ENCODE data around the gene TBCEL. TPM values are rescaled to one million over a fixed set of nuclear protein-coding genes. Genes with fewer than 3 reads are reported as not detected.

The TBCEL gene
- total RNA-seq, 1 experiment from 2014 or later: 11.6 TPM

GRCh38 chr11:121082219-121082618 is 58.3 kb downstream of the TBCEL start:
- CTCF ChIA-PET: no interaction called here
- Histone ChIP-seq H3K27ac (no peak overlapping the region), H3F3A (ENCODE audit: insufficient read depth, low read depth) (no peaks in the 10 kb centered on the region), H3K9me3 (ENCODE audit: insufficient read depth, low read depth) (no peaks in the 10 kb centered on the region), H4K20me1 (ENCODE audit: insufficient read depth) (no peaks in the 10 kb centered on the region; the same call in 1 of the 2 replicates), H3K4me1 (replicated peaks; ENCODE audit: insufficient read depth) (no peaks in the 10 kb centered on the region), H3K27me3 (ENCODE audit: insufficient read depth, low read depth) (no peaks in the 10 kb centered on the region), H3K79me2 (ENCODE audit: low read depth) (no peaks in the 10 kb centered on the region), H3K36me3 (ENCODE audit: low read depth) (no peaks in the 10 kb centered on the region), H3K4me3 (no peak overlapping the region), H3K9me2 (ENCODE audit: insufficient read depth) (no peaks in the 10 kb centered on the region), H2AFZ (no peak overlapping the region), H3K4me2 (no peak overlapping the region)
- POLR2A ChIA-PET (ENCODE audit: unreplicated experiment): no interaction called here
- DNase-seq: no peak
- BruUV-seq (replicated peaks): no TSS peak
- no peak for TF ChIP-seq EZH2 (IDR thresholded peaks at IDR 0.05; ENCODE audit: low read depth)
- no peak for TF ChIP-seq CTCF (conservative IDR thresholded peaks at IDR 0.05)
- intact Hi-C loops (cut with micrococcal nuclease; ENCODE audit: unreplicated experiment): no loop called here

GRCh38 chr11:121082670-121083069 is 58.8 kb downstream of the TBCEL start:
- no TSS peak for BruUV-seq (replicated peaks)

GRCh38 chr11:121086866-121087265 is 63.0 kb downstream of the TBCEL start:
- no TSS peak for BruUV-seq (replicated peaks)
- ChIA-PET CTCF (no interaction called here), POLR2A (ENCODE audit: unreplicated experiment) (no interaction called here)

More at GRCh38 chr11:121082670-121083069, 58.8 kb downstream of the TBCEL start:
- H3K27ac ChIP-seq: no peak overlapping the region
- TF ChIP-seq CTCF (conservative IDR thresholded peaks at IDR 0.05): no peak
- no peak for TF ChIP-seq EZH2 (IDR thresholded peaks at IDR 0.05; ENCODE audit: low read depth)
- no peaks in the 10 kb centered on the region for H3K27me3 ChIP-seq (ENCODE audit: insufficient read depth, low read depth)
- H3K4me2 ChIP-seq: no peak overlapping the region
- no peaks in the 10 kb centered on the region for H3K9me3 ChIP-seq (ENCODE audit: insufficient read depth, low read depth)
- POLR2A ChIA-PET (ENCODE audit: unreplicated experiment): no interaction called here
- no peaks in the 10 kb centered on the region for H3K9me2 ChIP-seq (ENCODE audit: insufficient read depth)
- no peaks in the 10 kb centered on the region for H3K36me3 ChIP-seq (ENCODE audit: low read depth)
- H3K4me3 ChIP-seq: no peak overlapping the region
- no peak for DNase-seq
- no peaks in the 10 kb centered on the region; the same call in 1 of the 2 replicates for H4K20me1 ChIP-seq (ENCODE audit: insufficient read depth)
- intact Hi-C loops (cut with micrococcal nuclease; ENCODE audit: unreplicated experiment): no loop called here
- no peaks in the 10 kb centered on the region for H3K4me1 ChIP-seq (replicated peaks; ENCODE audit: insufficient read depth)
- CTCF ChIA-PET: no interaction called here
- H3K79me2 ChIP-seq (ENCODE audit: low read depth): no peaks in the 10 kb centered on the region
- no peak overlapping the region for H2AFZ ChIP-seq
- H3F3A ChIP-seq (ENCODE audit: insufficient read depth, low read depth): no peaks in the 10 kb centered on the region

More at GRCh38 chr11:121086866-121087265, 63.0 kb downstream of the TBCEL start:
- Histone ChIP-seq H2AFZ (no peak overlapping the region), H3K4me2 (no peak overlapping the region), H3K9me2 (ENCODE audit: insufficient read depth) (no peaks in the 10 kb centered on the region), H3K9me3 (ENCODE audit: insufficient read depth, low read depth) (no peaks in the 10 kb centered on the region), H4K20me1 (ENCODE audit: insufficient read depth) (no peaks in the 10 kb centered on the region; the same call in 1 of the 2 replicates), H3K36me3 (ENCODE audit: low read depth) (no peaks in the 10 kb centered on the region), H3K4me3 (no peak overlapping the region), H3F3A (ENCODE audit: insufficient read depth, low read depth) (no peaks in the 10 kb centered on the region; the same call in 1 of the 2 replicates), H3K27me3 (ENCODE audit: insufficient read depth, low read depth) (no peaks in the 10 kb centered on the region), H3K4me1 (replicated peaks; ENCODE audit: insufficient read depth) (no peaks in the 10 kb centered on the region), H3K79me2 (ENCODE audit: low read depth) (no peaks in the 10 kb centered on the region), H3K27ac (no peak overlapping the region)
- TF ChIP-seq EZH2 (IDR thresholded peaks at IDR 0.05; ENCODE audit: low read depth): no peak
- TF ChIP-seq CTCF (conservative IDR thresholded peaks at IDR 0.05): no peak
- intact Hi-C loops (cut with micrococcal nuclease; ENCODE audit: unreplicated experiment): no loop called here
- DNase-seq: no peak

Data from PC-9 (cell line).